H54 (cell line): ENCODE measurements around the gene RALGPS1.
"Not testable (repeated sequence)": the region's sequence is repeated elsewhere in the genome, so short reads cannot be mapped to it uniquely, and the experiment has no call there.

Source experiments
- DNase-seq: peaks from one replicate; pipeline ENCODE4 v3.0.0; 2011; ENCODE audit warnings: low spot score, mixed read lengths; ENCODE audit not compliant: insufficient read length
- FAIRE-seq: peaks from 3 replicates; lab custom pipeline; 2011; peaks lifted over from hg19 to GRCh38; lab: Jason Lieb, UNC
- POLR2A ChIP-seq: IDR thresholded peaks from 2 replicates; pipeline ENCODE4 v1.6.1; 2011; ENCODE audit warnings: low read depth, mild to moderate bottlenecking, low read length

The RALGPS1 gene

DNA sequence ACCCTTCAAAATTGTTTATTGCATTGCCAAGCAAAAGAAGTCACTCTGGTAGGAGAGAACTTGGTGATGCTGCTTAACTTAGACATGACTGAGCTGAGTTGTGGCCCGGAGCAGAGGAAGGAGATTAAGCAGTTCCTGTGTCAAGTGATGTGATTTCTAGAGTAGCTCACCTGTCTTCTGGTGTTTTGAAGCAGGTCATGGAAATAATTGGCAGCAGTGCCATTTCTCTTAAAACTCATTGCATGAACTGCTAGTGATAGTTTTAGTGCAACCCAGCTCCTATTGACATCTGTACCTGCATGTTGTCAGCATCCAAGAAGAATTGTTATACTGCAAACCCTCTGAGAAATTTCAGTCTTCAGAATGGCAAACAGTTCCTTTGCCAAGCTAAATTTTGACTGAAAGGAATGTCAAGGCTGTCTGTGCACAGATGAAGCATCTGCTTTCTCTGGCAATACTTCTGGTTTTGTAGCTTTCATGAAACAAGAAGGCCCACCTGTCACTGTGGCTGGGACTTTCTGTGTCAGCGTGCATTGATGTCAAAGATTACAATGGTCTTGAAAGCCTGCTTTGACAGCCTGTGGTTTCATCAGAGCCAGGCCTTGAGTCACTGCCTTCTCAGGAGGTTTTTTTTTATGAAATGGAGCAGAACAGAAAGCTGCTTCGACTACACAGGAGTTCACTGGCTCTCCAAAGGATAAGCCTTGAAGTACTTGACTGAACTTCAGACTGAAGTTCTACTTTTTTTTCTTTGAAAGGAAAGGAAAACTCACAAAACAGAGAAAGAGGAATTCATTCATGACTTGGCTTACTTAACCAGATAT is 90.6 kb downstream of the RALGPS1 start:
- DNase-seq (no peak), FAIRE-seq (no peak)
- TF ChIP-seq POLR2A: no peak

- no peak for DNase-seq
- no peak for FAIRE-seq
- no peak for TF ChIP-seq POLR2A
These were observed 91.3 kb downstream of the RALGPS1 start for GRCh38 chr9:127005770-127006314.

DNA sequence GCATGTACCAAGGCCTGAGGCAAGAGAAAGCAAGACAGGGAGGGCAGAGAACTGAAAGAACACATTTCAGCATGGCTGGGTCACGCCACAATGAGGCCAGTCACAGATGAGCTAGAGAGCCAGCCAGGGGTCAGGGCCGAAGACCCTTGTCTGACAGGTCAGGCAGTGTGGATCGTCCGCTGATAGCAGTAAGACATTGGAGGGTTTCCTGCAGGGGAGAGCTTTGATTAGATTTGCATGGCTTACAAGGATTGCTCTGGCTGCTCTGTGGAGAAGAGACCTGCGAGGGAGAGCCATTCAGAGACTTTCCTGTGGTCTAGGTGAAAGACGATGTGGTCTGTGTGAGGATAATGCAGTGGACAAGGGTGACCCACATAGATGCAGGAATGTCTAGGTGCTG is 93.1 kb downstream of the RALGPS1 start:
- no peak for TF ChIP-seq POLR2A
- no peak for FAIRE-seq
- DNase-seq: no peak

DNA sequence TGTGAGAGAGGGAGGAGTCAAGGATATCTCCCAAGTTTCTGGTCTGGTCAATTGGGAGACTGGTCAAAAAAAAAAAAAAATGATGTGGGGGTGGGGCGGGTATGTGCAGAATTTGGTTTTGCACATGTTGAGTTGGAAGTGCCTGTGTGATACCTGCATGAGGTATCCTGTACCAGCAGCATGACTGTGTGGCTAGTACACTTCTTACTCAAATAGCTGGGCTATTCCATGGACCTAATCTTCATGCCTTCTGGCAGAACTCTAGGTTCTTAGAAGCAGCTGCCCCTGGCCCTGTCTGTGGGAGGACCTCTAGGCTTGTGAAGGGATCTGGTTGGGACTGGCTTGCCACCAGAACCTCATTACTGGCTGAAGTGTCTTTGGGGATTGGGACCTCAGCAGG is 93.5 kb downstream of the RALGPS1 start:
- DNase-seq (no peak), FAIRE-seq (no peak)
- no peak for TF ChIP-seq POLR2A

GRCh38 chr9:127011772-127012171 is 97.2 kb downstream of the RALGPS1 start:
- DNase-seq (no peak), FAIRE-seq (no peak)
- TF ChIP-seq POLR2A: no peak

DNA sequence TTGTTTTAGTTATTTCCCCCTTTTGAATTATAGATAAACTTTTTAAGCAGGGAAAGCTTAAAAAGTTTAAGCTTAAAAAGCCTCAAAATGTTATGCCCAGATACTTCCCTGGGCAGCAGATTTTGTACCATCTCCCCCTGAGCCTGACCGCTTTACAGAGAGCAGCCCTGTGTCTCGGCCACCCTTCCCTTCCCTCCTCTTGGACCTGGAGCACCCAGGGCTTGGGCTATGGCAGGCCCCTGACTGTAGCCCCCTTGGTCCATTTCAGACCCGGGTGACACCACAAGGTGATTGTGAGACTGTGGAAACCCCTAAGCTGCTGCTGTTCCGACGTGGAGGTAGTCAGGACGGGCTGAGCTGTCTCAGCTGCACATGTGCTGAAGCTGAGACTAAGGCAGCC is 97.7 kb downstream of the RALGPS1 start:
- no peak for FAIRE-seq

DNA sequence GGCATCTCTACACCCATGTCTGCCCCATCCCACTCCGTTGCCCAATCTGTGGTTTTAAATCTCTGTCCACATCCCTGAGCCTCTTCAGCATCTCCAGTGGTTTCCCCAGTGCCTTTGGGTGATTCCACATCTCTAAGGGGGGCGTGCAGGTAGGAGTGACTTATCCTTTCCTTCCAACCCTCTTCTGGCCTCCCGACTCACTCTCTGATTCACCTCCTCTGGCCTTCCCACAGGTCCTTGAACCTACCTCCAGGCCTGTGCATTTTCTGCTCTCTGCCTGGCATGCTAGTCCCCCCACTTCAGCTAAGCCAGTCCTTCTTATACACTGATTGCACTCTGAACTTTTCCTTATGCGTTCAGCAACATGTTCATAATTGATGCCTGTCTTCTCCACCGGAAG is 99.0 kb downstream of the RALGPS1 start:
- DNase-seq (peak; percentile 15), FAIRE-seq (no peak)
- no peak for TF ChIP-seq POLR2A

More for the DNA sequence above, 97.7 kb downstream of the RALGPS1 start:
- no peak for TF ChIP-seq POLR2A
- no peak for DNase-seq

DNA sequence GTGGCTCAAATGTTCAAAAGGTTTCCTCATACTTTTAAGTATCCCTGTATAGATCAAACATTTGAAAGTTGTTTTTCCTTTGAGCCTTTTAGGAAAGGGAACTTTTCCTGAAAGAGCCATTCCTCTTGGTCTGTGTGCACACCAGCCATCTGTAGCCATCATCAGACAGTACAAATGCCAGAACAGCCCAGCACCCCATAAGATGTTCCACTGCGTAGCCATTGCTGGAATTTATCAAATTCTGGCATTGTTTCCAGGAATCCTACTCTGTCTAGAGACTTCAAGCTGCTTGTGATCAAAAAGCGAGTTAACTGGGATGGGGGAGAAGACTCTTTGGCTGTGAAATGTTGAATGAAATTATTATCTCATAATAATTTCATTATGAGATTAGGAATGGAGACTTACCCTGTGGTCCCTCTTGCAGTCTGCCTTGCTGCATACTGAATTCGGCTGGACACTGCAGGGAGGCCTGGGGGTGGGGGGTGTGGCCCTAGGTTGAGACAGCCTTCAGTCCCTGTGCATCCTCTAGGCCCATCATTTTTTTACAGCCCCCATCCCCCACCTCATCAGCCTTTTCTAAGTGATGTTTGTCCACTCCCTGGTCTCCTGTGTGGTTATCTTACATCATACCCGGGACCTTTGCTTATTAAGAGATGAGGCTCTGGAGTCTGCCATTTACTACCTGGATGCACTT is 99.8 kb downstream of the RALGPS1 start:
- no peak for FAIRE-seq
- no peak for DNase-seq

DNA sequence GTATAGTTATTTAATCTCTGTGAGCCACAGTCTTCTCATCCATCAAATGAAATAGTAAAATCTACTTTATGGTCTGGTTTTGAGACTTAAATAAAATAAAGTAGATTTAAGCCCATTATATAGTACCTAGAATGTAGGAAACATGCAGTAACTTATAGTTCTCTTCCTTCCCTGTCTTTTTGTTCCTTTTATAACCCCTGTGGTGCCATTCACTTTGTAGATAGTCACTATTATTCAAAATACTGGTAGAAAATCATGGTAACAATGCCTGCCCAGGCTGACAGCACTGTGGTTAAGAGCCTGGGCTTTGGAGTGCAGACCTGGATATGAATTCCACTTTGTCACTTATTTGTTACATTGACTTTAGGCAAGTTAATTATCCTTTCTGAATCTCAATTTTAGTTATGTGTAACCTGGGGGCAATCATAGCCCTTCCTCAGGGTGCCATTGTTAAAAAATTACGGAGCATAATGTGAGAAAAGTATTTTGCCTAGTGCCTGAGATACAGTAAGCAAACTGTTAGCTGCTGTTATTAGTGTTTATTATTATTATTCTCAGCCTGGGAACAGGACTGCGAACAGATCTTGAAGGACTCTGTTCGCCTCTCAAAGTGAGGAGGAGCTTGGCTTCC is 100.4 kb downstream of the RALGPS1 start:
- DNase-seq (no peak), FAIRE-seq (no peak)
- no peak for TF ChIP-seq POLR2A

More for the DNA sequence above, 99.8 kb downstream of the RALGPS1 start:
- no peak for TF ChIP-seq POLR2A

DNA sequence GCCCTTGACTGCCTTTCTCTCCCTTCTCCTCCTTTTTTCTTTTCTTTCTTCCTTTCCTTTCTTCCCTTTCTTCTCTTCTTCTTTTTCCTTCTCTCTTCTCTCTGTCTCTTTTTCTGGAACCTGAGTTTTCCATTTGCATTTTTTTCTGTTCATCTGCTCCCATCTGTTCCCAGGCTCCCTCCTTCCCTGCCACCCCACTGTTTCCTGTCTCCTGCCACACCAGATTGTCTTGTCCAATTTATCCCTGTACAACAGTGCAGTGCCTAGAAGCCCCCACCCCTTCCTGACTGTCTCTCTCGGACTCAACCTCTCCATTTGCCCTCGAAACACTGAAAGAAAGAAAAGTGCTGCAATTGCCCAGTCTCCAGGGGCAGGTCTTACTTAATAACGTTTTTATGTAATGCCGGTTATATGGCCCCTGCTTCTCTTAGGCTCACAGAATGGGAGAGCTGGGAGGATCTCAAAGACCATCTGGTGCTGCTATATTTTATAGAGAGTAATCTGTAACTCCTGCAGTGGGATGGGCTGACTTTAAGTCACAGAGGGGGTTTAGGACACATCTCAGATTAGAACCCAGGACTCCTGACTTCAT is 101.4 kb downstream of the RALGPS1 start:
- no peak for FAIRE-seq
- no peak for TF ChIP-seq POLR2A
- DNase-seq: no peak

GRCh38 chr9:127017979-127018378 is 103.4 kb downstream of the RALGPS1 start:
- DNase-seq, FAIRE-seq: not testable (repeated sequence)

GRCh38 chr9:127018935-127019334 is 104.4 kb downstream of the RALGPS1 start:
- FAIRE-seq (no peak), DNase-seq (no peak)
- TF ChIP-seq POLR2A: no peak

DNA sequence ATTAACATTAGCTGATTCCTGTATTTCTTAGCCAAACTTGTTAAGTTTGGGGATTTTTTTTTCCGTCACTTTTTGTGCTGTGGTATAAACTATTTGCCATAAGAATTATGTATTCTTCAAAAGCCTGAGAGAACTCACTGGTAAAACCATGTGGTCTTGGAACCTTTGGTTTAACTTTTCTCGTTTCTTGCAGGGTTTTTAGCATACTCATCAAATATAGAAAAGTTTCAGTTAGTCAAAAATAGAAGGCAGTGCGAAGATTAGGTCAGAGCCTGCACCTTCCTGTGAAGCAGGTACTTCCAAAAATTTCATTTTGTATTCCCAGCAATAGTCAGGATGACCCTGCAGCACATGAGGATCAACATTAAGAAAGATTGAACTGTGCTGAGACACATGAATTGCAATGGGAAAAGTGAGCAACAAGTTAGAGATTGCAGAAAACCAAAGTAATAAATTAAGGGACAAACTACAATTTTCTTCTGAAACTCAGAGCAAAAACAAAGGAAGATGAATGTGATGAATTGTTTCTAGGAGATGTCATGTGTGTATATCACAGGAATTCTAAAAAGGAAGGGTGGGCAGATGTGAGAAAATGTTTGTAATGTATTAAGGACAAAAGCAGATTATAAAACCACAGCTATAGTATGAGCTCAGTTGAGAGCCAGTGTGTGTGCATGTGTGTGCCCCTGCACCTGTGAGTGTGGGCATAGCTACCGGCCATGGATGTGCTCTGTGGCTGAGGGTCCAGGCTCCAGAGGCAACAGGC is 105.6 kb downstream of the RALGPS1 start:
- no peak for TF ChIP-seq POLR2A

More for the DNA sequence above, 105.6 kb downstream of the RALGPS1 start:
- DNase-seq: no peak
- FAIRE-seq: no peak
